ENCODE measurements around the gene PPP2R5E. TPM values are rescaled to one million over a fixed set of nuclear protein-coding genes. Genes with fewer than 3 reads are reported as not detected.

PPP2R5E gene
- 8.0 and 17.4 TPM in 2 replicates for total RNA-seq

DNA sequence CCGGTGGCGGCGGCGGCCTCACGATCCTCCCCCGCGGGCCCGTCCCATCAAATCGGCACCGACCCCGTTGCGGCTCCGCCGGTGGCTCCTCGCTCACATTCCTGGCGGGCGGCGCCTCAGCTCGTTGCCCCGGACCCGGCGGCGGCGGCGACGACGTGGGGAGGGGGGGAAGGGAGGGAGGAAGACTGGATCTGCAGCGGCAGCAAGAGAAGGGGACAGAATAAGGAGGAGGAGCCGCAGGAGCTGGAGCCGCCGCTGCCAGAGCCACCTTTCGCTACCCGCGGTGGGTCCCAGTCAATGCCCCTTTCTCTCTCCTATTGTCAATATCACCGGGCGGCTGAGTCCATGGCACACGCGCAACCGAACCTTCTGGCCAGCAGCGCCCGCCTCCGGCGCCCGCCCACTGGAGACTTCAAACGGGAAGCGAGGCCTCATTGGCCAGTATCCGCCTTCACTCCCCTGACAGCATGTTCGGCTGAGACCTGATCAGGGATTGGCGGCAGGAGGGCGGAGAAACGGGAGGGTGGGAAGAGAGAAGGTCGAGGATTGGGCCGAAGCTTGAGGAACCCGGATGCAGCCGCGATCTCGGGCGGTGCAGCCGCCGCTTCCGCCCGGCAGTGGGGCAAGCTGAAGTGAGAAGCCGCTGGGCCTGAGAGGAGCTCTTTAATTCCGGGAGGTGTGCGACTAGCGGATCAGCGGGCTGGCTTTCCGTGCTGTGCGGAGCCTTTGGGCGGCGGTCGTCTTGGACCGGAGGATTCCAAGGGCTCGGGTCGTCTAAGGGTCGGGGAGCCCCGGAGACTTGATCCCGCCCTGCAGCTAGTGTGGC is at the start of gene PPP2R5E:
TSS of gene PPP2R5E (minus strand) at position 378 of the 826 bp plus-strand sequence. CDS start 3,692 bp downstream, outside the sequence.

Other genes starting within 250 kb of the PPP2R5E start
- gene GPHB5, start 224.4 kb downstream of the PPP2R5E start, total RNA-seq, result not detected in 2 replicates
- 4.7 and 8.9 TPM in 2 replicates for gene WDR89, start 98.5 kb upstream of the PPP2R5E start, total RNA-seq
- gene SGPP1, start 184.7 kb upstream of the PPP2R5E start, total RNA-seq, result 18.6 and 24.5 TPM in 2 replicates

Measured in airway epithelial cell (primary cell).